ENCODE data around the gene CCDC169.
"Not testable (repeated sequence)": the region's sequence is repeated elsewhere in the genome, so short reads cannot be mapped to it uniquely, and the experiment has no call there.

CCDC169 gene

DNA sequence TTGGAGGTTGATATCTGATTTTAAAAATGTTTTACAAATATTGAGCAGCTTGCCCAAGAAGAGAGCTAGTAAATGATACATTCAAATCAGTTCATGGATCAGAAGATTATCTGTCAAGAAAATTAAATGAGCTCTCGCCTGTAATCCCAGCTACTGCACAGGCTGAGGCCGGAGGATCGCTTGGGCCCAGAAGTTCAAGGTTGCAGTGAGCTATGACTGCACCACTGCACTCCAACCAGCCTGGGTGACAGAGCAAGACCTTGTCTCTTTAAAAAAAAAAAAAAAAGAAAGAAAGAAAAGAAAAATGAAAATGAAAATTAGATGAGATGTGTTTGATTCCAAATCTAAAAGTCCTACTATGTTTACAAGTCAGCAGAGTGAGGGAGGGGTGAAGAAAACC is 46.2 kb upstream of the CCDC169 start:
- DNase-seq (ENCODE audit: extremely low spot score) = no peak
- ChIA-PET POLR2A (no interaction called here), CTCF (interaction anchor here (0.9 to 1.5 kb wide), 3 partner anchors 9 to 39 kb away, joined by 3 to 4 read pairs (median 3); no protein-coding TSS in a partner anchor)
- TF ChIP-seq, protein P1, sequence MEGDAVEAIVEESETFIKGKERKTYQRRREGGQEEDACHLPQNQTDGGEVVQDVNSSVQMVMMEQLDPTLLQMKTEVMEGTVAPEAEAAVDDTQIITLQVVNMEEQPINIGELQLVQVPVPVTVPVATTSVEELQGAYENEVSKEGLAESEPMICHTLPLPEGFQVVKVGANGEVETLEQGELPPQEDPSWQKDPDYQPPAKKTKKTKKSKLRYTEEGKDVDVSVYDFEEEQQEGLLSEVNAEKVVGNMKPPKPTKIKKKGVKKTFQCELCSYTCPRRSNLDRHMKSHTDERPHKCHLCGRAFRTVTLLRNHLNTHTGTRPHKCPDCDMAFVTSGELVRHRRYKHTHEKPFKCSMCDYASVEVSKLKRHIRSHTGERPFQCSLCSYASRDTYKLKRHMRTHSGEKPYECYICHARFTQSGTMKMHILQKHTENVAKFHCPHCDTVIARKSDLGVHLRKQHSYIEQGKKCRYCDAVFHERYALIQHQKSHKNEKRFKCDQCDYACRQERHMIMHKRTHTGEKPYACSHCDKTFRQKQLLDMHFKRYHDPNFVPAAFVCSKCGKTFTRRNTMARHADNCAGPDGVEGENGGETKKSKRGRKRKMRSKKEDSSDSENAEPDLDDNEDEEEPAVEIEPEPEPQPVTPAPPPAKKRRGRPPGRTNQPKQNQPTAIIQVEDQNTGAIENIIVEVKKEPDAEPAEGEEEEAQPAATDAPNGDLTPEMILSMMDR (IDR thresholded peaks at IDR 0.05; ENCODE audit: control extremely low read depth, extremely low read depth, low read depth, missing control alignments) = no peak

DNA sequence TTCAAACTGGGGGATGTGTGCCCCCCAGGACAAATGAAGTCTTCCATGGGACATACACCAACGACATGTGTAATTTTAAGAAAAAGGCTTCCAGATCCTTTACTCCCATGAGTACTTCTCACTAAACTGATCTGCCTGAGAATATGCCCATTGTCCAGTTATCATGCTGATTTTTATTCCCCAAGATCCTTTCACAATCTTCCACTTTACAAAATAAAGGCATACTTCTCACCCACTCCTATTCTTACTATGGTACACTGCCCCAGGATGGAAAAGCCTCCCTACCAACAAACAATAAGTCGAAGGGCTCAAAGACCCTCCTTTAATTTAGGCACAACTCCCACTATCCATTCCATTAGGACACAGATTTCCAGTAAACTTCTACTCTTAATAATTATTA is 45.1 kb upstream of the CCDC169 start:
- DNase-seq (ENCODE audit: extremely low spot score) = no peak
- ChIA-PET POLR2A (no interaction called here), CTCF (no interaction called here)
- TF ChIP-seq, protein P1 (IDR thresholded peaks at IDR 0.05; ENCODE audit: control extremely low read depth, extremely low read depth, low read depth, missing control alignments) = no peak

DNA sequence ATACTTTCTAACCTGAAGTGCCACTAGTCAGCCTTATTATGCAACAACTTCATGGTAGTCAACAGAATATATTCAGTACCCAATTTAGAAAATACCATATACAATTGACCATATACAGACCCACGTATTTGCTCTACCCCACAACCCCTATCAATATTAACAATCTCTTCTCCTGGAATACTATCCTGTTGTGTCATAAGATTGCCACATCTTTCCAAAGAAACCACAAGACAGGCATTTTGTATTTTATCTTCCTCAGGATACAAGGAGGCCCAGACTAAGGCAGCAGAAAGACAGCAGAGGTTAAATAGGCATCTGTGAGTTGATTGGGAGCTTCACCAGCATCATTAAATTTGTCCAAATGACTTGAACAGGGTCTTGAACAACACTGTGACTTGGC is 44.1 kb upstream of the CCDC169 start:
- POLR2A ChIA-PET = no interaction called here
- CTCF ChIA-PET = interaction anchor here (1.0 to 1.2 kb wide), 2 partner anchors 9 to 657 kb away, joined by 3 read pairs; partner anchors contain the start of gene ALG5
- TF ChIP-seq, protein P1 (IDR thresholded peaks at IDR 0.05; ENCODE audit: control extremely low read depth, extremely low read depth, low read depth, missing control alignments) = no peak
- no peak for DNase-seq (ENCODE audit: extremely low spot score)

DNA sequence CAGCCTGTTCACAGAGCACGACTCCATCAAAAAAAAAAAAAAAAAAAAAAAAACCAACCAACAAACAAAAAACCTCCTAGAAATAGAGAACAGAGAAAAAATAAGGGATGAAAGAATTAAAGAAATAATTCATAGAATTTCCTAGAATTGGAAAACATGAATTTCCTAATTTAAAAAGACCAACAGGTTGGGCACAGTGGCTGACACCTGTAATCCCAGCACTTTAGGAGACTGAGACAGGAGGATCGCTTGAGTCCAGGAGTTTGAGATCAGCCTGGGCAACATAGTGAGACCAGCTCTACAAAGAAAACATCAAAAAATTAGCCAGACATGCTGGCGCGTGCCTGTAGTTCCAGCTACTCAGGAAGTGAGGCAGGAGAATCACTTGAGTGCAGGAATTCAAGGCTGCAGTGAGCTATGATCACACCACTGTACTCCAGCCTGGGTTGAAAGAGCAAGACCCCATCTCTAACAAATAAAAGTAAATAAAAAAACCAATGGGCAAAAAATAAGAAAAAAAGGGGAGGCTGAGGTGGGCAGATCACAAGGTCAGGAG is 42.1 kb upstream of the CCDC169 start:
- ChIA-PET CTCF (interaction anchor here (1.0 to 1.3 kb wide), 3 partner anchors 9 to 14 kb away, joined by 3 read pairs; no protein-coding TSS in a partner anchor), POLR2A (no interaction called here)
- TF ChIP-seq, protein P1 (IDR thresholded peaks at IDR 0.05; ENCODE audit: control extremely low read depth, extremely low read depth, low read depth, missing control alignments) = no peak
- no peak for DNase-seq (ENCODE audit: extremely low spot score)

DNA sequence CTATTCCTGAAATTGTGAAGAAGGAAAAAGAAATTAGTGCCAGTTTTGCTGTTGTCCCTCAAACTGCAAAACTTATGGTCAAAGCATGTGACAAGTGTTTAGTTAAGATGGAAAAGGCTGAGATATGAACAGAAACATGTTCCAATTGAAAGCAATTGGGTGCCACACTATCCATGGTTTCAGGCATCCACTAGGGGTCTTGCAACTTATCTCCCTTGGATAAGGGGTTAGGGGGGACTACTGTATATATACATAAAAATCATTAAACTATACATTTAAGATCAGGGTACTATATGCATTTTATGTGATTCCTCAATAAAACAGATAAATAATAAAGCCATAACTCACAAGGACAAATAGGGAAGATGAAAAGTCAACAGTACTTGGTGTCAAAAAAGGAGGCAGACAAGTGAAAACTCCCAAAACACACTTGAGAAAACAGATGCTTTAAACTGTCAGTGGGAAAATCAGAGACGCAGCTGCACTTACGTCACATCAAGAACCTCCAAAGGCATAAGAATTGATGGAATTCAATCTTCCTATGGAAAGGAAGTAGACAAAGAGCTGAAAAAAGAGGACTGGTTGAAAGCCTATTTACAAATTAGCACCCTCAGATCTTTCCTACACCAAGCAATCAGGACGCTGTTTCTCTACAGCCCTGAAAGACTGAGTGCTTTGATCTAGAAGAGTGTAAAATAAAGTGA is 40.5 kb upstream of the CCDC169 start:
- TF ChIP-seq, protein P1 (IDR thresholded peaks at IDR 0.05; ENCODE audit: control extremely low read depth, extremely low read depth, low read depth, missing control alignments) = no peak
- ChIA-PET CTCF (interaction anchor here (1.0 kb wide), 1 partner anchor 9 kb away, joined by 3 read pairs; no protein-coding TSS in a partner anchor), POLR2A (no interaction called here)
- no peak for DNase-seq (ENCODE audit: extremely low spot score)

- TF ChIP-seq, protein P1 (IDR thresholded peaks at IDR 0.05; ENCODE audit: control extremely low read depth, extremely low read depth, low read depth, missing control alignments) = no peak
- ChIA-PET CTCF (interaction anchor here (1.3 to 1.4 kb wide), 2 partner anchors 9 to 11 kb away, joined by 3 read pairs; no protein-coding TSS in a partner anchor), POLR2A (no interaction called here)
- no peak for DNase-seq (ENCODE audit: extremely low spot score)
Measured at GRCh38 chr13:36332986-36333385, 35.4 kb upstream of the CCDC169 start.

DNA sequence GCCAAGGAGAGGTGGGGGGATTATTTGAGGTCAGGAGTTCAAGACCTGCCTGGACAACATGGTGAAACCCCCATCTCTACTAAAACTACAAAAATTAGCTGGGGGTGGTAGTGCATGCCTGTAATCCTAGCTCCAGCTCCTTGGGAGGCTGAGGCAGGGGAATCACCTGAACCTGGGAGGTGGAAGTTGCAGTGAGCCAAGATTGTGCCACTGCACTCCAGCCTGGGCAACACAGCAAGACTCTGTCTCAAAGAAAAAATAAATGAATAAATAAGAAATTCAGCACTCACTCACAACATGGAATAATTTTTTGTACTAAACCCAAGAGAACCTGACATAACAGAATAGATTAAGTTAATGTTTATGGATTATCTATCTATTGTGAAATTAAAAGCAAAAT is 34.6 kb upstream of the CCDC169 start:
- CTCF ChIA-PET = interaction anchor here (1.3 to 1.8 kb wide), 3 partner anchors 10 to 15 kb away, joined by 3 to 4 read pairs (median 3); no protein-coding TSS in a partner anchor
- POLR2A ChIA-PET; DNase-seq (ENCODE audit: extremely low spot score): not testable (repeated sequence)

All from GM10248 (cell line).